Right renal pelvis (tissue), 4 donors: Measurements from ENCODE around the gene ADCY5. TPM values are rescaled to one million over a fixed set of nuclear protein-coding genes. Genes with fewer than 3 reads are reported as not detected.

Source experiments
- DNase-seq, 4 donors: peaks; one replicate each; pipeline ENCODE4 v3.0.0-alpha.2; 2013; ENCODE audit warnings: low read depth in 4 of 4, low spot score in 3 of 4, missing footprints in 1 of 4
- polyA plus RNA-seq, 4 donors: library from polyadenylated mRNA; unstranded; fragments of 120-200 nt; gene quantifications; one replicate each; pipeline ENCODE4 v1.2.1, GENCODE V29; 2013; ENCODE audit not compliant: insufficient read length in 4 of 4

The ADCY5 gene
- polyA plus RNA-seq, 4 donors, result 11.9 to 14.1 (median 12.5) TPM

GRCh38 chr3:123347691-123348264 lies 101.1 kb downstream of the ADCY5 start:
- DNase-seq, result no peak

- no peak for DNase-seq
Measured at GRCh38 chr3:123347205-123347604, 101.7 kb downstream of the ADCY5 start.

GRCh38 chr3:123346021-123346420 lies 102.9 kb downstream of the ADCY5 start:
- no peak for DNase-seq

- DNase-seq, result no peak
Measured at GRCh38 chr3:123344907-123345594, 103.8 kb downstream of the ADCY5 start.

- DNase-seq, result no peak
Measured at GRCh38 chr3:123344175-123344906, 104.5 kb downstream of the ADCY5 start.

- DNase-seq, result no peak
Measured at GRCh38 chr3:123343296-123344174, 105.4 kb downstream of the ADCY5 start.

- no peak for DNase-seq
Measured at GRCh38 chr3:123342631-123343080, 106.2 kb downstream of the ADCY5 start.

GRCh38 chr3:123341871-123342630 lies 106.8 kb downstream of the ADCY5 start:
- DNase-seq, result no peak

- DNase-seq, result no peak
Measured at GRCh38 chr3:123340336-123340735, 108.6 kb downstream of the ADCY5 start.

- no peak for DNase-seq
Measured at GRCh38 chr3:123339302-123339701, 109.6 kb downstream of the ADCY5 start.

- DNase-seq, result no peak
Measured at GRCh38 chr3:123338620-123339061, 110.2 kb downstream of the ADCY5 start.

- no peak for DNase-seq
Measured at GRCh38 chr3:123337948-123338619, 110.8 kb downstream of the ADCY5 start.

GRCh38 chr3:123337226-123337625 lies 111.7 kb downstream of the ADCY5 start:
- no peak for DNase-seq

- DNase-seq, result no peak
Measured at GRCh38 chr3:123336441-123336851, 112.4 kb downstream of the ADCY5 start.

- no peak for DNase-seq
Measured at GRCh38 chr3:123336001-123336400, 112.9 kb downstream of the ADCY5 start.

- DNase-seq, result no peak
Measured at GRCh38 chr3:123335007-123335670, 113.8 kb downstream of the ADCY5 start.

- no peak for DNase-seq
Measured at GRCh38 chr3:123334056-123334455, 114.8 kb downstream of the ADCY5 start.

GRCh38 chr3:123333401-123333800 lies 115.5 kb downstream of the ADCY5 start:
- no peak for DNase-seq

GRCh38 chr3:123332124-123332641 lies 116.7 kb downstream of the ADCY5 start:
- no peak for DNase-seq
